MM.1S (cell line): ENCODE data around the gene SSH3.

Experiments
- EZH2 ChIP-seq: fragments of 300-600 bp; sonication (generic); optimal IDR thresholded peaks from 2 replicates; pipeline ENCODE3; 2017; ENCODE audit warnings: low read depth, mild to moderate bottlenecking, antibody characterized with exemption, low read length, mixed read lengths
- EZH2phosphoT487 ChIP-seq: fragments of 300-600 bp; sonication (generic); IDR thresholded peaks from 2 replicates; pipeline ENCODE4 v1.6.1; 2018; ENCODE audit warnings: antibody characterized with exemption, low read length
- TF ChIP-seq, protein P1 (sequence below): fragments of 300-600 bp; sonication (generic); IDR thresholded peaks from 2 replicates; pipeline ENCODE4 v1.5.1; 2016; ENCODE audit warnings: antibody characterized with exemption, low read length, mixed read lengths

DNA sequence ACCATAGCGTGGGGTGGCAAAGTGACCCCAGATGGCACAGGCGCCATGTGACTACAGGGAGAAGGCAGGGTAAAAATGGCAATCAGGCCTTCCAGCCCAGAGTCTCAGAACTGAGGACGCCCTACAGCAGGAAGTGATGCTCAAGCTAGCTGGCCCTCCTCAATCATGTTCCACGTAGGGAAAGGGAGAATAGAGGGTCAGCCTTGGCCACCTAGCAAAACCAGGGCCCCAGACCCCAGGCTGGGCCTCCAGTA lies 15.2 kb upstream of the SSH3 start:
- no peak for TF ChIP-seq EZH2
- TF ChIP-seq, protein P1, sequence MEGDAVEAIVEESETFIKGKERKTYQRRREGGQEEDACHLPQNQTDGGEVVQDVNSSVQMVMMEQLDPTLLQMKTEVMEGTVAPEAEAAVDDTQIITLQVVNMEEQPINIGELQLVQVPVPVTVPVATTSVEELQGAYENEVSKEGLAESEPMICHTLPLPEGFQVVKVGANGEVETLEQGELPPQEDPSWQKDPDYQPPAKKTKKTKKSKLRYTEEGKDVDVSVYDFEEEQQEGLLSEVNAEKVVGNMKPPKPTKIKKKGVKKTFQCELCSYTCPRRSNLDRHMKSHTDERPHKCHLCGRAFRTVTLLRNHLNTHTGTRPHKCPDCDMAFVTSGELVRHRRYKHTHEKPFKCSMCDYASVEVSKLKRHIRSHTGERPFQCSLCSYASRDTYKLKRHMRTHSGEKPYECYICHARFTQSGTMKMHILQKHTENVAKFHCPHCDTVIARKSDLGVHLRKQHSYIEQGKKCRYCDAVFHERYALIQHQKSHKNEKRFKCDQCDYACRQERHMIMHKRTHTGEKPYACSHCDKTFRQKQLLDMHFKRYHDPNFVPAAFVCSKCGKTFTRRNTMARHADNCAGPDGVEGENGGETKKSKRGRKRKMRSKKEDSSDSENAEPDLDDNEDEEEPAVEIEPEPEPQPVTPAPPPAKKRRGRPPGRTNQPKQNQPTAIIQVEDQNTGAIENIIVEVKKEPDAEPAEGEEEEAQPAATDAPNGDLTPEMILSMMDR: no peak
- TF ChIP-seq EZH2phosphoT487: no peak
